EH (cell line): Measurements from ENCODE around the gene TBCB.

Source experiments
- DNase-seq: peaks from one replicate; pipeline ENCODE4 v3.0.0-alpha.2; 2015; ENCODE audit warnings: low read depth

Gene TBCB

DNA sequence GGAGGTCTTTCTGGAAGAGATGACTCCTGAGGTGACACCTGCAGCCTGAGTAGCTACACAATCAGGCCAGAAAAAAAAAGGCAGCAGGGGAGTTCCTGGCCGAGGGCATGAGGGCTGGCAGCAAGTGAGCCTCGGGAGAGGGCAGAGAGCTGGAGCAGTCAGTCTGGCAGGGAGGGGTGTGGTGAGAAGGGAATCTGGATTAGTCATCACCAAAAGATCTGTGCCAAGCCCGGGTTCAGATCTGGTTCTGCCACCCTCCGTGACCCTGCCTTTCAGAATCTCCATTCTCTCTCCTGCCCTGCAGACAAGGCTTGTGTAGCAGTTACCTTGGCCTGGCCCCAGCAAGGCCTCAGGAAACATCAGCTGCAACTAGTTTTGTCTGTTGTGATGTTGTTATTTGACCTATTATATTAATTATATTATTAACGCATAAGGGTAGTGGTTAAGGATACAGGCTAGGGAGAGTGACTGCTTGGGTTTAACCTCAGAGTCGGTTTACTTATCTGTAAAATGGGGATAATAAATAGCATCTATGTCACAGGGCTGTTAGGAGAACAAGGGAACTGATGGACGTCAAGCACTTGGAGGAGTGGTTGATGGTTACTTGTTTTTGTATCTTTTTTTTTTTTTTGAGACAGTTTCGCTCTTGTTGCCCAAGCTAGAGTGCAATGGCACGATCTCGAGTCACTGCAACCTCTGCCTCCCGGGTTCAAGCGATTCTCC lies 21.9 kb downstream of the TBCB start:
- peak; percentile 80 for DNase-seq

DNA sequence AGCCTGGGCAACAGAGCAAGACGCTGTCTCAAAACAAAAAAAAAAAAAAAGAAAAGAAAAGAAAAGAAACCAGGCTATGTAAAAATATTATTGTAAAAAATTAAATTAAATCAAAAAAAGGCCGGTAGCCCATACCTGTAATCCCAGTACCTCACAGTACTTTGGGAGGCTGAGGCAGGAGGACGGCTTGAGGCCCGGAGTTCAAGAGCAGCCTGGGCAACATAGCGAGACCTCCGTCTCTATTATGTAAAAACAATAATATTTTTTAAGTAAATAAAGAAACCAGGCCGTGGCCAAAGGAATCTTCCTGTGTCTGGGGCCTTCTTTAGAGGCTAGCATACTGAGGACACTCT lies 23.8 kb downstream of the TBCB start:
- no peak for DNase-seq

DNA sequence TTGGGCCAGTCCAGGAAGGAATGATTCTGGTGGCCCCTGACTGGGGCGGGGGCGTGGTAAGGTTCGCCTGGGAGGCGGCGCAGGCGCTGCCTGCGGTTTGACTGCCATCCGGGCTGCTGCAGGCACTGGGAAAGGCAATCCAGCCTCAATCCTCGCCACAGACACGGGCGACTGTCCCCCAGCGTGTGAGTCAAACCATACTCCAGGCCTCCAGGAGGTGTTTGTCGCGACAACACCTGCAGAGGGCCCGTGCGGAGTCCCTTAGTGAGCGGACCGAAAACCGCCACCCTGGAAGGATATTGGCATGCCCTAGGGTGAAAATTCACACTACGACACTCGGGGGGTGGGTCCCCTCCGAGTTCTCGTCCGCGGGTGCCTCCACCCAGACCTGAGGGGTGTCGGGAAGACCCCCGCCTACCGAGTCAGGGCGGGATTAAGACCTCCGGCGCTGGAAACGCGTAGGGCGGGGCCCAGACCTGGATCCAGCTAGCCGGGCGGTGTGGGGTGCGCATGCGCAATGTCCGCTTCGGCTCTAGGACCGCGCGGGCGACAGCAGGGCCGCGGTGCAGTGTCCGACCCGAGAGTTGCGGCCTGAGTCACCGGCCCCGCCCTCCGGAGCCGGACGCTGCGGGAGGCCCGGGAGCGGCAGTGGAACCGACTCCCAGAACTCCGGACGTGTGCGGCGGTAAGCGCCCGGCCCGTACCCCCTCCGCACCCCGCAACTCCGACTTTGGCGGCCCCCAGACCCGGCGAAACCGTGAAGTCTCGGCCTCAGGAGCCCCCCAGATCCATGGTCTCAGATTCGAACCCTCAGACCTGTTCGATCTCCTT lies 24.4 kb downstream of the TBCB start, which contains the start of gene CAPNS1:
Gene CAPNS1 (plus strand): TSS at position 594 of the 831 bp plus-strand sequence. CDS start 946 bp downstream, outside the sequence.
- peak; percentile 96 for DNase-seq

DNA sequence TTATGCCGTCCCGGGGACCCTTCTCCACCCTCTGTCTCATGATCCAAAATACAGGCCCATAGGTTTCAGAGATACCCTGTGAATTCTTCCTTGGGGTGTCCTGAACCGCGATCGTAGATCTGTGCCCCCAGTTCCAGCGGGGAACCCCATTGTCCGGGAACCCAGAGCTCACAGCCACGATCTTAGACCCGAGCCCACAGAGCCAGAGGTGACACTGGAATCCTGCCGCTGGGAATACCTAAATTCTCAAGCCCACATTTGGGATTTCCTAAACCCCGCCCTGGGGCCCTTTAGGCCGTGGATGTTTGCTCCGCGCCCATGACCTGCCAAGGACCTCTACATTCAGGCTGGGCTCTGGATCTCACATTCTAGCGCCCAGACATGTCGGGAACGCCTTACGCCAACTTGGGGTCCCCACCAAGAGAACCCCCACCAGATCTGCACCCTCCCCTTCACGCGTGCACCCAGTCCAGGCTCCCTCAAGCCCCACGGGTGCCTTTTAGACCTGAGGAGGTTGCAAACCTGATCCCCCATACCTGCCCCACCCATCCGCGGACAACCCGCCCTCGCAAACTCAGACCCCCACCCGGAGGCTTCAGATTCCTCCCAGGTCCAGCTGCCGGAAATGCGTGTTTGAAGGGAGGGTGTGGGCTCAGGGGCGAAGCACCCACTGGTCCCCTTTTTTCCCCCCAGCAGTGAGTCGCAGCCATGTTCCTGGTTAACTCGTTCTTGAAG lies 25.2 kb downstream of the TBCB start:
- peak; percentile 70 for DNase-seq

DNA sequence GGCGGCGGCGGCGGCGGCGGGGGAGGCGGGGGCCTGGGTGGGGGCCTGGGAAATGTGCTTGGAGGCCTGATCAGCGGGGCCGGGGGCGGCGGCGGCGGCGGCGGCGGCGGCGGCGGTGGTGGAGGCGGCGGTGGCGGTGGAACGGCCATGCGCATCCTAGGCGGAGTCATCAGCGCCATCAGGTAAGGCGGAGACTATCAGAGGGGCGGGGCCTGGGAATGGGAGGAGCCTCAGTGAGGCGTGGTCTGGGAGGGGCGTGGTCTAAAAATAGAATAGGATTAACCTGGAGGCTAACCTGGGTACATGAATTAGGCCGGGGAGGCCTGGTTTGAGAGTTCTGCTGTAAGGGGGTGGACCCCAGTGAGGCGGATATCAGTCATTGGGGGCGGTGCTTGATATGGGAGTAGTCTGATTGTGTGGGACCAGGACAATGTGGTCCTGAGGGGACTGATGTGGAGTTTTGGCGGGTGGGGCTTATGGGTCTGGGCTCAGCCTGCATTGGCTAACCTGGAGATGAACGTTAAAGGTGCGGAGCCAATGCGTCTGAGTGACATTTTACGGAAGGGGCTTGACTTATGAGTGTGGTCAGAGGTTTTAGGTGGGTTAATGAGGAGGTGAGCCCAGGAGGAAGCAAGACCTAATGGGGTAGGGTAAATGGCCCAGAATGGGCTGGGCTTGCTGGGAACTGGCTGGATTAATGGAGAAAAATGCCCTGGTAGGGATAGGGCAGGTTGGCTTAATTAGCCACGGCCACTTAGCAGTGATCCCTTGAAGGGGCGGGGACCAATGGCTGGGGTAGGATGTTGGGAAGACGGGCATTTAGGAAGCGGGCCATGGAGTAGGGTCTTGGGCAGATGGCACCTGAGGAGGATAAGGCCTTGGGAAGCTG lies 26.0 kb downstream of the TBCB start:
- DNase-seq: peak; percentile 85

DNA sequence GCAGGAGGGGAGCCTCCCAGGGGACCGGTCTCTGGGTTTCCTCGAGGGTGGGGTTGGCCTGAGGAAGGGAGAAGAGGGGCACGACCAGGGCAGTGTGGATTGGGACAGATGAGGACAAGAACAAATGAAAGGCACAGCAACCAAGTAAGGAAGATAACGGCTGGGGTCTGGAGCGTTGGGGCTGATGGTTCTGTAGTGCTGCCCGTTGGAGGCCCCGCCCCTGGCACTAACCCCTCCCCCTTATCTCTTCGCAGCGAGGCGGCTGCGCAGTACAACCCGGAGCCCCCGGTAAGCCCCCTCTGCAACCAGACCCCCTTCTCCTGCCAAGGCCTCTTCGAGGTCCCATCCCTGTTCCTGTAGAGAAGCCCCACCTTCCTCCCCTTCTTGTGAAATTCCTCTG lies 26.8 kb downstream of the TBCB start:
- DNase-seq: no peak

DNA sequence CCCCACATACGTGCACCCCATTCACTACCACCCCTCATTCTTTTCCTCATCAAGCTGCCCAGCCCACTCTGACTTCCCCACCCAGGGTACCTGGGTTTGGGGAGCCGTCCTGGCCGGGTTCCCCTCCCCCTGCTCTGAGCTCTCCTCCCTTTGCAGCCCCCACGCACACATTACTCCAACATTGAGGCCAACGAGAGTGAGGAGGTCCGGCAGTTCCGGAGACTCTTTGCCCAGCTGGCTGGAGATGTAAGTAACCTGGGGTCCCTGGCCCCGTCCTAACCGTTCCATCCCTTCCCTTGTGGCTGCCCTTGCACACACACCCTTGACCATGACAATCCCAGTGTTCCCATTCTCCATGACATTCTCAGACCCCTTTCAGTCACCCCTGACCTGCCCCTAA lies 27.2 kb downstream of the TBCB start:
- DNase-seq: no peak

DNA sequence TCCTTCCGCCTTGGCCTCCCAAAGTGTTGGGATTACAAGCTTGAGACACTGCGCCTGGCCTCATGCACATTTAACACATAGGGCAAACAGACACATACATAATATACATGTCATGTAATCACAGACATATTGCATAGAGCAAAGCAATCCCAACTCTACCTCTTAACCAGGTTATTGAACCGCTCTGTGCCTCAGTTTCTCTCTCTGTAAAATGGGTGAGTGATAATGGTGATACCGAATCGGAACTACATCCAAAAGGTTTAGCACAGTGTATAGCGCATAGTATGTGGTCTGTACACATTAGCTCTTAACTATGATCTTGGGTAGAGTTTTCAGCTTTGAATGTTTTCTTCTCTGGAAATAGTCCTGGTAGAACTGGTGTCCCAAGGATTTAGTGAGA lies 29.4 kb downstream of the TBCB start:
- DNase-seq: no peak

DNA sequence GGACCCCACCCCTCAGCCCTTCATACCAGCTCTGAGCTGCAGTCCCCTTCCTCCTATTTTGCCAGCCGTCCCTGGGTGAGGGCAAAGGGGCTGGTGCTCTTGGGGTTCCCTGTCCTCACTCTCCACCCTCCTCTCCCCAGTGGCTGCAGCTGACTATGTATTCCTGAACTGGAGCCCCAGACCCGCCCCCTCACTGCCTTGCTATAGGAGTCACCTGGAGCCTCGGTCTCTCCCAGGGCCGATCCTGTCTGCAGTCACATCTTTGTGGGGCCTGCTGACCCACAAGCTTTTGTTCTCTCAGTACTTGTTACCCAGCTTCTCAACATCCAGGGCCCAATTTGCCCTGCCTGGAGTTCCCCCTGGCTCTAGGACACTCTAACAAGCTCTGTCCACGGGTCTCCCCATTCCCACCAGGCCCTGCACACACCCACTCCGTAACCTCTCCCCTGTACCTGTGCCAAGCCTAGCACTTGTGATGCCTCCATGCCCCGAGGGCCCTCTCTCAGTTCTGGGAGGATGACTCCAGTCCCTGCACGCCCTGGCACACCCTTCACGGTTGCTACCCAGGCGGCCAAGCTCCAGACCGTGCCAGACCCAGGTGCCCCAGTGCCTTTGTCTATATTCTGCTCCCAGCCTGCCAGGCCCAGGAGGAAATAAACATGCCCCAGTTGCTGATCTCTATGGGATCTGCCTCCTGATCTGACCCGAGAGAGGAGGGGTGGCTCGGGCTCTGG lies 34.6 kb downstream of the TBCB start:
- no peak for DNase-seq

DNA sequence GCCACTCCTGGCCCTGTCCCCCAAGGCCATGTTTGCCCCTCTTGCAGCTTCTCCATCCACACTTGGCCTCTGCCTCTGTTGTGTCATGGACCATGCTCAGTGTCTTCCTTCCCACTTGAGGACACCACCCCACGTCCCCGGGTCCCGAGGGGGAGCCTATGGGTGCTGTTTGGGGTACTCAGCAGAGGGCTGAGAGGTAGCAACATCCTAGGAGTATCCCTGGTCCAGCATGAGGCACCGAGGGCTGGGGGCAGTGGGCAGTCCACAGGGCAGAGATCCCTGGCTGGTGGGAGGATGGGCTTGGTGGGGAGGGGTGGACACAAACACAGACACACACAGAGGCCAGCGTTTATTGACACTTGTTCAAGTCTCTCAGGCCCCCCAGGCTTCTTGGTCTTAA lies 35.3 kb downstream of the TBCB start:
- no peak for DNase-seq

DNA sequence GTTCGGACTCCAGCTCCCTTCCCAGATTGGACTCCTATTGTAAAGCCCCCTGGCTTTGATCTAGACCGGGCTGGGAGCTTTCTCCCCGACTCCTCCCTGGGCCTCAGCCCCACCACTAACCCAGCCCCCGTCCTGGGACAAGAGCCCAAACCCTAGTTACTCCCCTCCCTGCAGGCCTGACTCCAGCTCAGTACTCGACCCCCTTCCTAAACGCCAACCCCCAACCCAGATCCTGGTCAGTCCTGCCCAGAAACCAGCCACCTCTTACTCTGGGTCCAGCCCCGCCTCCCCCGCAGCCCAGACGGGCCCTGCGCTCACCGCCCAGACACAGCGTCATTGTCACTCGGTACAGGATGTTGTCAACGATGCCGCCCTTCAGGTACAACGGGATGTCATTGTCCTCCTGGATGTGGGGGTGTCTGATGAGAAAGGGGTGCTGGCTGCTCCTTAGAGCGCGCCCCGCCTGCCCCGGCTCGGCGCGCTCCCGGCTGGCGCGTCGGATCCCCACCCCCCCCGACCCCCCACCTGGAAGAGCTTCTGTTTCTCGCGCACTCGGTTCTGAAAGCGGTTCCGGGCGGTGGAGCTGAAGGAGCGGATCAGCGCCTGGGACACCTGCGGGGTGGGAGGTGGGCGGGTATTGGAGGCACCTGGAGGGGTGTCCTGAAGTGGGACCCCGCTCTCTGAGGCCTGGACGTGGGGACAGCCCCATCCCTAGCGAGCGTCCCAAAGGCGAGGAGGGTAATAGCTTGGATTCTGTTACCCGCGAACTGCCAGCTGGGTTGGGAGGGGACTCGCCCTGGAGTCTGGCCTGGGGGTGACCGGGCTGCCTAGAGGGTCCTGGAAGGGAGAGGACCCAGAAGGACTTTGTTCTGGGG lies 36.1 kb downstream of the TBCB start:
- peak; percentile 37 for DNase-seq

DNA sequence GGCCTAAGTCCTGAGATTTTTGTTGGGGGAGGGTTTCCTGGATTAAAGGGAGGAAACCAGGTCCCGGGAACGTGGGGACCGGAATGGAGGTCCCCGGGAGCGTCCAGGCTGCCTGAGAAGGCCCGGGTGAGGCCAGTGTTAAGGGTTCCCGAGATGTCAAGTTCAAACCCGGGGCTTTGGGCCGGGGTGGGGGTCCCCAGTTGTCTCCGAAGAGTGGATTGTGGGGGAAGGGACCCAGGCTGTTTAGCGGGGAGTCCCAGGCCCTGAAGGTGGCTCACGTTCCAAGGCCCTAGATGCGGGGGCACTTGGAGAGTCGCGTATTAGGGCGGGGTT lies 36.7 kb downstream of the TBCB start:
- DNase-seq: peak; percentile 9

DNA sequence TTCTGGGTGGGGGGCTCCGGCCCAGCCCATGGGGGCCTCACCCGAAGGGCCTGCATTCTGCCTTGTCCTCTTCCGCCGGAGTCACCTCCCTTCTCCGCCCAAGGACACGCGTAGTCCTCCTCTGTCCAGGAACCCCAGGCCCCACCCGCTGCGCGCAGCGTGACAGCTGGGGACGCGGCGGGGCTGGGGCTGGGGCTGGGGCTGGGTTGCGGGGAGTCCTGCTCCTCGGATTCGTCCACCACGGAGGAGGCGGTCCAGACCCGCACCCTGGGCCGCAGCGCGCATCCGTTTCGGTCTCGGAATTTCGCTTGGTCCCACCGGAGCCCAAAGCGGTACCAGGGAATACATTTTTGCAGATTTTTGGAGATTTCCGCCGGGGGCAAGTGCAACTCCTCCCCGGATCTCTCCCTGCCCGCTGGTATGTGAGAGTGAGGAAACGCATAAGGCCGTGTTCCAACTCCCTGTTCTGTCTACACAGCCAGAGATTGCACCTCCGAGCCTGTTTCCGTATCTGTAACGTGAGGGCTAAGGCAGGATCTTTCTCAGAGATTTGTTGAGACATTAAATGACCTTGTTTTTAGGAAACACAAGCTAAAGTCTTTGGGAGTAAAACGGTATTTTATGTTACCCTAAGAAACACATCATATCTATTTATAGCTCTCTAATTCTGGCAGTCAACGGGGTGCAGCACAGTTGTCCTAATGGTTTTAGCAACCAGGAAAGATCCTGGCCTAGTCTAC lies 37.3 kb downstream of the TBCB start, which contains the start of gene COX7A1:
Gene COX7A1 (minus strand): TSS at position 96 of the 740 bp plus-strand sequence. CDS start 40 bp downstream, at position 56.
- peak; percentile 67 for DNase-seq

DNA sequence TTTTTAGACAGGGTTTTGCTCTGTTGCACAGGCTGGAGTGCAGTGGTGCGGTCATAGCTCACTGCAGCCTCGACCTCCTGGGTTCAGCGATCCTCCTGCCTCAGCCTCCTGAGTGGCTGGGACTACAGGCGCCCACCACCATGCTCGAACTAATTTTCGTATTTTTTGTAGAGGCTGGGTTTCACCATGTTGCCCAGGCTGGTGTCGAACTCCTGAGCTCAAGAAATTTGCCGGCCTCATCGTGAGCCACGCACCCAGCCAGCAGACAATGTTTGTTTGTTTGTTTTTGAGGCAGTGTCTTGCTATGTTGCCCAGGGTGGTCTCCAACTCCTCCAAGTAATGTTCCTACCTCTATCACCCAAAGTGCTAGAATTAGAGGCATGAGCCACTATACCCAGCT lies 37.9 kb downstream of the TBCB start:
- no peak for DNase-seq

DNA sequence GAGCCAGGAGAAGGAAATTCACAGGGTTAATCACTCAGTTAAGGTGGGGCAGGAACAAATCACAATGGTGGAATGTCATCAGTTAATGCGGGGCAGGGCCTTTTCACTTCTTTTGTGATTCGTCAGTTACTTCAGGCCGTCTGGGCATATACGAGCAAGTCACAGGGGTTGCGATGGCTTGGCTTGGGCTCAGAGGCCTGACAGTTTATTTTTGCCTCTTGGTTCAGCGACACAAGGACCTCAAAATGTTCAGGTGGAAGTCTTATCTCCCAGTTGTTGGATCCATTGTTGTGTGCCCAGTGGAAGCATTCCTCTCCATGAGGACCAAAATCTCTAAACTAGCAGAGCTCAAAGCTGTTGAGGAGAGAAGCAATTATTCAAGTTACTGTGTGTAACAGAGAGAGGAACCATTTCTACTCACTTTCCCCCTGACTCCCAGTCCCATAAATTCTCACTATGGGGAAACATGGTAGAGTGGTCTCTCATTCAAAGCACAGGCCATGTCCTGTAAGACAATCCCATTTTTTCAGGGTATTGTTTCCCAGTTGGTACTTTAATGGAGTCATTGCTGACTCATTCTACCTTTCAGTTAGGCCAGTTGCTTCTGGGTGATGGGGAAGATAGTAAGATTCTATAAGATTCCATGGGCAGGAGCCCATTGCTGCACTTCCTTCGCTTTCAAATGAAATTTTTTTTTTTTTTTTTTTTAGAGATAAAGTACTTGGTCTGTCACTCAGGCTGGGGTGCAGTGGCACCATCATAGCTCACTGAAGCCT lies 45.7 kb downstream of the TBCB start:
- DNase-seq: no peak

DNA sequence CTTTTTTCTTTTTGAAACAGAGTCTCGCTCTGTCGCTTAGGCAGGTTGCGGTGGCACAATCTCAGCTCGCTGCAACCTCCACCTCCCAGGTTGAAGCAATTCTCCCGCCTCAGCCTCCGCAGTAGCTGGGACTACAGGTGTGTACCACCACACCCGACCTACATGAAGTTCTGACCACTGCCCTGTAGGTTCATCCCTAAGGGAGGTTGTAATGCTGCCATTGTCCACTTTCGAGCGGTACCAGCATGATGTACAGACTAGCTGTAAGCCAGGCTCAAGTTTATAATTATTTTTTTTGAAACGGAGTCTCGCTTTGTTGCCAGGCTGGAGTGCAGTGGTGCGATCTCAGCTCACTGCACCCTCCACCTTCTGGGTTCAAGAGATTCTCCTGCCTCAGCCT lies 48.5 kb downstream of the TBCB start:
- no peak for DNase-seq

DNA sequence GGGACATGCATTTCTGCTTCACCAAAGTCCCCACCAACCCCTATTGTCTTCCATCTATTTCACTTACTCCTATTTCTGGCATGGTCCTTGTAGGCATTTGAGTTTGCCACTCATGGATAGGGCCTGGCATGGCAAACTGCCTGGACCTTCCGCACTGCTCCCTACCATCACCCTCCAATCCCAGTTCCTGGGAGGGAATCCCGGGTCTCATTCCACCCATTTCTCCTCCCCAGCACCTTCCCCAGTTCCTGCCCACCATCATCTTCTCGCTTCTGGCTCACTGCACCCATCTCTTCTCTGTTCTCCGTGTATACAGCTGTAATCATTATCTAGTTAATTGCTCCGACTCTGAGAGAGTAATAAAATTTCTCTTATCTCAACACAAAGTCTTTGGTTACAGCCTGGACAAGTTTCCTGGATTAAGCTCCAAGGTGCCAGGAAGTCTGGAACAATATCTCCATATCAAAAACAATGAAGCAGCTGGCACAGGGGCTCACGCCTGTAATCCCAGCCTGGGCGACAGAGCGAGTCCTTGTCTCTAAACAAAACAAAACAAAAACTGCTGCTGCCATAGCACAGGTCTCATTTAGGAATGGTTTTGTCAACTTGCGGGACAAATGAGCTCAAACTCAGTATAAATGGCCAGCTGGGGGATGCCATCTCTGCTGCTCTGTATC lies 54.0 kb downstream of the TBCB start:
- DNase-seq: no peak

DNA sequence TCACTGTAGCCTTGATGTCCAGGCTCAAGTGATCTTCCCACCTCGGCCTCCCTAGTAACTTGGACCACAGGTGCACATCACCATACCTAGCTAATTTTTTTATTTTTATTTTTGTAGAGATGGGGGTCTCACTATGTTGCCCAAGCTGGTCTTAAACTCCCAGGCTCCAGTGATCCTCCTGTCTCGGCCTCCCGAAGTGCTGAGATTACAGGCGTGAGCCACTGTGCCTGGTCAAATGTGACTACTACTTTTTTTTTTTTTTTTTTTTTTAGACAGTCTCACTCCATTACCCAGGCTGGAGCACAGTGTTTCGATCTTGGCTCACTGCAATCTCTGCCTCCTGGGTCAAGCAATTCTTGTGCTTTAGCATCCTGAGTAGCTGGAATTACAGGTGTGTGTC lies 57.6 kb downstream of the TBCB start:
- no peak for DNase-seq
